GM21423 (cell line): Measurements from ENCODE around the gene MAP3K2.
A peak's percentile ranks its signal among the peaks of the same experiment; 100 is the strongest.

Experiments
- ATAC-seq: cut with Tn5 transposase; IDR thresholded peaks from one replicate; pipeline ENCODE4 v1.9.1; 2021; ENCODE audit warnings: mild to moderate bottlenecking, moderate library complexity; ENCODE audit not compliant: unreplicated experiment

Gene MAP3K2

GRCh38 chr2:127305990-127306585, 81.7 kb downstream of the MAP3K2 start:
- no peak for ATAC-seq

GRCh38 chr2:127302168-127302567, 85.6 kb downstream of the MAP3K2 start:
- ATAC-seq: no peak

- peak; percentile 99 for ATAC-seq
Measured at GRCh38 chr2:127293748-127294562, 93.8 kb downstream of the MAP3K2 start, which contains the start of gene ERCC3. Gene ERCC3, minus strand, starts transcription at chr2:127294144. Its CDS starts 63 bp downstream, at chr2:127294081.

- no peak for ATAC-seq
Measured at GRCh38 chr2:127293386-127293747, 94.4 kb downstream of the MAP3K2 start.

- no peak for ATAC-seq
Measured at GRCh38 chr2:127288274-127288673, 99.5 kb downstream of the MAP3K2 start.

- no peak for ATAC-seq
Measured at GRCh38 chr2:127283275-127283674, 104.5 kb downstream of the MAP3K2 start.

GRCh38 chr2:127280693-127281092, 107.1 kb downstream of the MAP3K2 start:
- no peak for ATAC-seq

GRCh38 chr2:127279781-127280180, 108.0 kb downstream of the MAP3K2 start:
- no peak for ATAC-seq

GRCh38 chr2:127278959-127279358, 108.8 kb downstream of the MAP3K2 start:
- ATAC-seq: no peak

- peak; percentile 84 for ATAC-seq
Measured at GRCh38 chr2:127277028-127277427, 110.7 kb downstream of the MAP3K2 start.

- ATAC-seq: no peak
Measured at GRCh38 chr2:127275789-127276188, 112.0 kb downstream of the MAP3K2 start.

GRCh38 chr2:127275356-127275755, 112.4 kb downstream of the MAP3K2 start:
- ATAC-seq: no peak

GRCh38 chr2:127270663-127271062, 117.1 kb downstream of the MAP3K2 start:
- ATAC-seq: no peak

GRCh38 chr2:127261804-127262406, 125.9 kb downstream of the MAP3K2 start:
- no peak for ATAC-seq

- no peak for ATAC-seq
Measured at GRCh38 chr2:127259355-127259754, 128.4 kb downstream of the MAP3K2 start.

- ATAC-seq: no peak
Measured at GRCh38 chr2:127256866-127257265, 130.9 kb downstream of the MAP3K2 start.

- no peak for ATAC-seq
Measured at GRCh38 chr2:127256381-127256780, 131.4 kb downstream of the MAP3K2 start.

GRCh38 chr2:127255721-127256120, 132.1 kb downstream of the MAP3K2 start:
- no peak for ATAC-seq

GRCh38 chr2:127255146-127255545, 132.6 kb downstream of the MAP3K2 start:
- ATAC-seq: no peak

- ATAC-seq: no peak
Measured at GRCh38 chr2:127254386-127254981, 133.3 kb downstream of the MAP3K2 start.
